Epithelial cell of prostate (primary cell): ENCODE measurements around the gene ZFHX3.

ENCODE experiments used
- DNase-seq: peaks from one replicate; pipeline ENCODE4 v3.0.0-alpha.2; 2011; ENCODE audit warnings: low read depth, low spot score
- H3K27ac ChIP-seq: fragments of 450-650 bp; 2 replicates; pipeline ENCODE4 v1.5.1; 2017; ENCODE audit warnings: mild to moderate bottlenecking

The ZFHX3 gene

DNA sequence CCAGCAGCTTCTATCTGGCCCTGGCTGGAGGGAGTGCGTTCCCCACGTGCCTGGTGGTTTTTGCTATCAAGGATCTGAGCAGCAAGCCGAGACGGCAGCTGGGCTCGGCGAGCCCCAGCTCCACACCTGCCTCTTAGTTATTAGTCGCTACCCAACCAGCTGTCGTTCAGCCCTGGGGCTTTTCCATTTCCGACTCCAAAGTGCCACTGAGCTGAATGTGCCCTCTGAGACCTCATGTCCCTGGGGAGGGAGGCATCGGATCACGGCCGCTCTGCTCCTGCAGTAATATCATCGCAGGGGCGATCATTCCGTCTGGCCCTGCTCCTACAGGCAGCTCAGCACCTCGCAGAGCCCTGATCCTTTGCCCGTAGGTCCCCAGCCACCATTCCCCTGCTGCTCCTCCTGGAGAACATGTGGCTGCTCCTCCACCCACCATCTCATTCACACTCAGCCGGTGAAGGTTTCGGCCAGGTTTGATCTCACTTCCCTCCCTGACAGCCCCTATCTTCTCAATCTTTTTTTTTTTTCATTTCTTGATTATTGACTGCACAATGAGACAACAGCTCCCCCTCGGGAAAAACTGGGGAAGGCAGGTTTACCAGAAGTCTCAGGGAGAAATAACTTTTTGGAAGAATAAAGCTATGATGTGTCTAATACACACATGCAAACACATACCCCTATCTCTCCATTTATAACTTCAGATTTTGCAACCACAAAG, 86.7 kb downstream of the ZFHX3 start:
- no peak for DNase-seq
- no peak overlapping the region for H3K27ac ChIP-seq

- no peak for DNase-seq
Measured at GRCh38 chr16:72960101-72960500, 87.8 kb downstream of the ZFHX3 start.

DNA sequence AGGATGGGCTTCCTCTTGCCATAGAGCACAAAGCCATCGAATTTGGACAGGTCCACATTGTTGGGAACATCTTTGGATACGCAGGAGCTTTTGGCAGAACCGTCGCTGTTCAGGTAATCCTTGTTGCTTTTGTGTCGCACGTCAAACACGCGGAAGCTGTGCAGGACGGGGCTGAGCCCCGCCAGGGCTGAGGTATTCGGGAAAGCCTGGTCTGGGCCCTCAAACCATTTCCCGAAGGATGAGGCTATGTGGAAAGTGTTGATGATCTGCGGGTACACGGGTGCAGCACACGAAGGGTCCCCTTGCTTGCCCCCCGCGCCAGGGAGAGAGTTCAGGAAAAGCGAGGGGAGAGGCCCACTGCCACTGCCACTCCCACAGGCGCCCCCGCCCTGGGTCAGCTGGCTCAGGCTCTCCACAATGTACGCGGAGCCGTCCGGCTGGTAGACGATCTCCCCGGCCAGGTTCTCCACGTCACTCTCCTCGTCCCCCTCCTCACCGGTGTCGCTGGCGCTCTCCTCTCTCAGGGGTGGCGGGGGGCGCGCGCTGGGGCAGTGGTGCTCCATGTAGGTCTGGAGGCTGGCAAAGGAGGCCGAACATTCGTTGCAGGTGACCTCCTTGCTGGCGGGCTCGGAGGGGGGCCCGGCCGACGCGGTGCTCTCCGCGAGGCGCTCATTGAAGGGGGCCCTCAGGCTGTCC, 88.5 kb downstream of the ZFHX3 start:
- DNase-seq = no peak

More at GRCh38 chr16:72960101-72960500, 87.8 kb downstream of the ZFHX3 start:
- no peak overlapping the region for H3K27ac ChIP-seq

GRCh38 chr16:72958522-72959076, 89.3 kb downstream of the ZFHX3 start:
- DNase-seq = no peak

More for the DNA sequence above, 88.5 kb downstream of the ZFHX3 start:
- no peak overlapping the region for H3K27ac ChIP-seq

GRCh38 chr16:72957303-72958277, 90.3 kb downstream of the ZFHX3 start:
- H3K27ac ChIP-seq = no peak overlapping the region
- DNase-seq = no peak

More at GRCh38 chr16:72958522-72959076, 89.3 kb downstream of the ZFHX3 start:
- no peak overlapping the region for H3K27ac ChIP-seq

GRCh38 chr16:72956124-72957064, 91.5 kb downstream of the ZFHX3 start:
- H3K27ac ChIP-seq = no peak overlapping the region
- DNase-seq = no peak

GRCh38 chr16:72952811-72953271, 95.1 kb downstream of the ZFHX3 start:
- DNase-seq = no peak
- H3K27ac ChIP-seq = no peak overlapping the region

DNA sequence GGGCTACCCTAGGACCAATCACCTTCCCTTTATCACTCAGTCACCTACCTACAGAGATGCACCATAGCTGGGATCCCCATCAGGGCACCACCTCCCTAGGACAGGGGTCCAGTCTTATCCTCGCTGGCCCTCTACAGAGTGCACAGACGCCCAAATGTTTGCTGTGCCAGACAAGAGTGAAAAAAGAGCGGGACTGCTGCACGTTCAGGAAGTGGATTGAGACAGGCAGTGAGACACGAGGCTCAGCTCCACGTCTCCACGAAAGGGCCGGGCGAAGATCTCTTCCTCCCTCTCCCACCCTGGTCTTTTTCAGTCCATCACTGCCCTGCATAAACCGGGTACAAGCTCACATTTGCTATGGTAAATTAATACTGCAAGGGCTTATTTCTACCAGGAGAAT, 95.5 kb downstream of the ZFHX3 start:
- no peak overlapping the region for H3K27ac ChIP-seq

GRCh38 chr16:72951916-72952315, 96.0 kb downstream of the ZFHX3 start:
- DNase-seq = no peak
- H3K27ac ChIP-seq = no peak overlapping the region

More for the DNA sequence above, 95.5 kb downstream of the ZFHX3 start:
- no peak for DNase-seq

GRCh38 chr16:72950669-72951068, 97.3 kb downstream of the ZFHX3 start:
- DNase-seq = no peak
- no peak overlapping the region for H3K27ac ChIP-seq

DNA sequence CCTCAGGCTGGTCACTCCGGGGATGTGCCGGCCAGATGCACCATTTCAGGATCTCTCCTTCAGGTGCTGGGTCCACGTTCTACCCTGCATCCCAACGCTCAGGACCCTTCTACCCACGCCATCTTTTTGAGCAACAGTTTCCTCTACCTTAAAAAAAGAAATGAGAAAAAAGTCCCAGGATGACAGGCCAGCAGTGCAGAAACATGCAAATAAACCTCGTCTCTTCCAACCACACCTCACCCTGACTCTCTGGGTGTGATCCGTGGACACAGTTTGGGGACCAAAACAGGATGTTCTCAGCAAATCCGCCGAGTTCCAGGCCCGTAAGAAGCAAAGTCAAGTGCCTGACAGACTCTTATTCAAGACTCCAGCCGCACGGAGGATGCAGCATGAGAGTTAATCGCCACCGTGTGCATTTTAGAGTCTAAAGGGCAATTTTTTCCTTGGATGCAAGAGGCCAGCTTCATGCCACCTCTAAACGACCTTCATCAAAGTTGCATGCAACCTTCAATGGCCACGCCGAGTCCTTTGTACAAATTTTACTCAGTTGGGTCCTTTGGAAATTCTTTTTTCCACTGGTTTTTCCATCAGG, 99.6 kb downstream of the ZFHX3 start:
- H3K27ac ChIP-seq = no peak overlapping the region
- no peak for DNase-seq

DNA sequence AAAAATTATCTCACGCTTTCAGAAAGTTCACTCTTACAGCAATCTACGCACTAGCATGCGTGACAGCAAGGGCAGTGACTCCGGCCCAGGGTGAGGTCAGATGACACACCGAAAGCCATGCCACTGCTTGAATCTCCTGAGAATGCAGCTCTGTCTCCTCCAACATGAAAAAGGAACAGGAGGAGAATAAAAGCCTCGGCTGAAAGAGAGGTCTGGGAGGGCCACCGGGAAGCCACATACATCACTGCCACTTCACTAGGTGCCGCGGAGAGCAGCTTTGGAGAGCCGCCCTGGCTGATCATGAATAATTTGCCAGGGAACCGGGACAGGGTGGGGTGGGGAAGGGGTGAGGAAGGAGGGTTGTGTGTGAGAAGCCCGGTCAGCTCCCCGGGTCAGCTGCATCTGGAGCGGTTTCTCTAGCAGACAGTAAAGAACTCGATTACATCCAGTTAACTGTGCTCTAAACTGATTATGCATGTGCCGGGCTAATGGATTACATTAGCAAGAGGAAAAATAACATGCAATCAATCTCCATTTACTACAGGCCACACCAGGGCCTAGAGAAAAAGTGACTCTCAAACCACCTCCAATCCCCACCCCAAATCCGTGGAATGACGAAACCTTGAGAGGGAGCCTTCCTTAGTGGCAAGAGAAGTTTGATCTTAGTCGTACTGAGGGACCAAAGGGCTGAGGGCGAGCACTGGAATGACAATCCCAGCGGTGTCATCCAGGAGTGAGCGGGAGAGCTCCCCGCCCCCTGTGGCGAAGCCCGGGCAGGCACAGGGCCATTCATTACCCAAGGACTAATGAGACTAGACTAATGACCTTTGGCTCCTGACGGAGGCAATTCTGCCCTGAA, 100.3 kb downstream of the ZFHX3 start:
- no peak overlapping the region for H3K27ac ChIP-seq
- no peak for DNase-seq

- no peak for DNase-seq
- no peak overlapping the region for H3K27ac ChIP-seq
Measured at GRCh38 chr16:72946474-72947194, 101.3 kb downstream of the ZFHX3 start.

- no peak for DNase-seq
Measured at GRCh38 chr16:72946063-72946462, 101.9 kb downstream of the ZFHX3 start.

DNA sequence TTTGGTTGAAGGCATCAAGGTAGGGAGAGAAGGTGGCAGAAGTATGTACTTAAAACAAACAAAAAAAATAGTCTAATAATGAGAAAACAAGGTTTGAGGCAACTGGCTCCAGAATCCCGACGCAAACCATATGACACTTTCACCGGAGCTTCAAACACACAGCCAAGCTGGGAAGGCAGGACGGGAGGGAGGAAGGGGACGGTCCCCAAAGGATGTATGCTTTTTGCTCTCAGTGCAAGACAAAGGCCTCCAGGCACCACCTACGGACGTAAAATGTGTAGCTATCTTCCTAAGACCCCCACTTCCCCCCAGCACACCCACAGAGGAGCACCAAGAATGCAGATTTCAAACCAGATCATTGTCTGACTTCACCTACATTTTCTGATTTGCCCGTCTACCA, 102.3 kb downstream of the ZFHX3 start:
- no peak for DNase-seq

More at GRCh38 chr16:72946063-72946462, 101.9 kb downstream of the ZFHX3 start:
- H3K27ac ChIP-seq = no peak overlapping the region

GRCh38 chr16:72944757-72945485, 103.0 kb downstream of the ZFHX3 start:
- no peak overlapping the region for H3K27ac ChIP-seq
- no peak for DNase-seq

More for the DNA sequence above, 102.3 kb downstream of the ZFHX3 start:
- no peak overlapping the region for H3K27ac ChIP-seq
